Tibial nerve (tissue), 4 donors: ENCODE results near the gene SNPH. TPM values are rescaled to one million over a fixed set of nuclear protein-coding genes. Genes with fewer than 3 reads are reported as not detected.

ENCODE experiments used
- DNase-seq, 2 donors: peaks; one replicate each; pipeline ENCODE4 v3.0.0-alpha.2; 2019; ENCODE audit warnings: low spot score in 2 of 2
- H3K27ac ChIP-seq, 4 donors: fragments of 200-600 bp; sonication (generic) in 3 of 4; one replicate each; pipeline ENCODE4 v1.5.1; 2017 to 2019; ENCODE audit warnings: mild to moderate bottlenecking in 1 of 4
- H3K27me3 ChIP-seq, 2 donors: fragments of 200-600 bp; sonication (generic) in 1 of 2; one replicate each; pipeline versions ENCODE4 v1.5.1 to v1.6.0; 2017 to 2019
- H3K36me3 ChIP-seq, 3 donors: fragments of 200-600 bp; sonication (generic); one replicate each; pipeline ENCODE4 v1.5.1; 2018 to 2019
- H3K4me1 ChIP-seq, 4 donors: fragments of 200-600 bp; sonication (generic) in 3 of 4; one replicate each; pipeline ENCODE4 v1.5.1; 2017 to 2019
- H3K4me3 ChIP-seq, 4 donors: fragments of 200-600 bp; sonication (generic) in 3 of 4; one replicate each; pipeline ENCODE4 v1.5.1; 2017 to 2019; ENCODE audit warnings: mild to moderate bottlenecking in 1 of 4, moderate library complexity in 1 of 4
- H3K9me3 ChIP-seq, 4 donors: fragments of 200-600 bp; sonication (generic) in 3 of 4; one replicate each; pipeline ENCODE4 v1.5.1; 2017 to 2019
- EP300 ChIP-seq, 2 donors: sonication (generic); formaldehyde crosslinking; IDR thresholded peaks; one replicate each; pipeline ENCODE4 v1.6.1; 2017; ENCODE audit warnings: antibody characterized with exemption in 2 of 2, mild to moderate bottlenecking in 1 of 2
- POLR2A ChIP-seq, 2 donors: fragments of 450-650 bp; IDR thresholded peaks; one replicate each; pipeline ENCODE4 v1.6.1; 2017; ENCODE audit warnings: antibody characterized with exemption in 2 of 2, mild to moderate bottlenecking in 2 of 2, moderate library complexity in 2 of 2
- WGBS, 2 donors: methylation state at CpG; one replicate each; pipeline ENCODE4 v1.1.5; 2018; 5-methylcytosine and 5-hydroxymethylcytosine counted together
- total RNA-seq, 4 donors: library from RNA; depleted of rRNA; stranded (reverse); fragments of >200 nt; gene quantifications; one replicate each; pipeline ENCODE4 v1.1.0, GENCODE V29; 2016
- TF ChIP-seq, protein P1 (sequence below), 5 experiments: fragments of 200-600 bp in 3 of 5; fragments of 450-650 bp in 2 of 5; sonication (generic) in 3 of 5; IDR thresholded peaks; one replicate each; pipeline ENCODE4 v1.5.1; 2016 to 2019; ENCODE audit warnings: antibody characterized with exemption in 5 of 5, mild to moderate bottlenecking in 3 of 5, moderate library complexity in 2 of 5

The SNPH gene
- total RNA-seq, 4 donors from 2014 or later, result 4.5 to 7.4 (median 6.9) TPM

DNA sequence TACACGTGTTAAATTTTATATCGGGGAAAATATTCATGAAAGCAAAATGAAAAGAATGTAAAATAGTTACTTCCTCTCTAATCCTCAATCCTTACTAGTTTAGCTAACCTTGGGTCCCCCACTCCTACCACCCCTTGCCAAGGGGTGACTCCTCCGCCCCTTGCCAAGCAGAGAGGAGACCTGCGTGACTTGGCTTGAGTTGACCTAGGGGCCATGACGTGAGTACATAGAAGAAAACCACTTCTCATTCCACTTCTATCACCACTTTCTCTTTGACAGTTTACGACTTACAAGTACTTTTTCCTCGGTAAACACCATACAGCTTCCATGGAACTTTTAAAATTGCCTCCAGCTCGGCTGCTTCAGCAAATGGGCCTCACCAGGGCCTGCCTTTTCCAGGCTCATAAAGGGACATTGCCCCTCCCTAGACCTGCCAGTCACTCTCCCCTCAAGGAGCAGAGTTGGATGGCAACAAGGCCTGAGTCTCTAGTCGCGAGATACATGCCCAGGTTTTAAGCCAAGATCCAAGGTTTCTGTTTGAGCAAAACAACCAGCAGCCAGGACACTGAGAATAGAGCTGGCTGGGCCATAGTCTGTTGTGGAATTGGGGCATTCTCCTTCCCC lies 32.9 kb downstream of the SNPH start:
- H3K9me3 ChIP-seq, result no peaks in the 10 kb centered on the region
- H3K27ac ChIP-seq, result no peak overlapping the region
- TF ChIP-seq POLR2A (IDR thresholded peaks at IDR 0.05) (no peak), EP300 (IDR thresholded peaks at IDR 0.05) (no peak)
- TF ChIP-seq, protein P1, sequence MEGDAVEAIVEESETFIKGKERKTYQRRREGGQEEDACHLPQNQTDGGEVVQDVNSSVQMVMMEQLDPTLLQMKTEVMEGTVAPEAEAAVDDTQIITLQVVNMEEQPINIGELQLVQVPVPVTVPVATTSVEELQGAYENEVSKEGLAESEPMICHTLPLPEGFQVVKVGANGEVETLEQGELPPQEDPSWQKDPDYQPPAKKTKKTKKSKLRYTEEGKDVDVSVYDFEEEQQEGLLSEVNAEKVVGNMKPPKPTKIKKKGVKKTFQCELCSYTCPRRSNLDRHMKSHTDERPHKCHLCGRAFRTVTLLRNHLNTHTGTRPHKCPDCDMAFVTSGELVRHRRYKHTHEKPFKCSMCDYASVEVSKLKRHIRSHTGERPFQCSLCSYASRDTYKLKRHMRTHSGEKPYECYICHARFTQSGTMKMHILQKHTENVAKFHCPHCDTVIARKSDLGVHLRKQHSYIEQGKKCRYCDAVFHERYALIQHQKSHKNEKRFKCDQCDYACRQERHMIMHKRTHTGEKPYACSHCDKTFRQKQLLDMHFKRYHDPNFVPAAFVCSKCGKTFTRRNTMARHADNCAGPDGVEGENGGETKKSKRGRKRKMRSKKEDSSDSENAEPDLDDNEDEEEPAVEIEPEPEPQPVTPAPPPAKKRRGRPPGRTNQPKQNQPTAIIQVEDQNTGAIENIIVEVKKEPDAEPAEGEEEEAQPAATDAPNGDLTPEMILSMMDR (IDR thresholded peaks at IDR 0.05), result no peak
- H3K36me3 ChIP-seq, result peaks cover 0 to 4% (median 0%) of the 10 kb centered on the region in 3 donors
- DNase-seq, result no peak
- no peak overlapping the region for H3K4me3 ChIP-seq
- no peaks in the 10 kb centered on the region for H3K4me1 ChIP-seq
- no peaks in the 10 kb centered on the region for H3K27me3 ChIP-seq
- WGBS, 2 donors, result 80 to 81% methylated on average over 10 of the region's 10 CpGs

DNA sequence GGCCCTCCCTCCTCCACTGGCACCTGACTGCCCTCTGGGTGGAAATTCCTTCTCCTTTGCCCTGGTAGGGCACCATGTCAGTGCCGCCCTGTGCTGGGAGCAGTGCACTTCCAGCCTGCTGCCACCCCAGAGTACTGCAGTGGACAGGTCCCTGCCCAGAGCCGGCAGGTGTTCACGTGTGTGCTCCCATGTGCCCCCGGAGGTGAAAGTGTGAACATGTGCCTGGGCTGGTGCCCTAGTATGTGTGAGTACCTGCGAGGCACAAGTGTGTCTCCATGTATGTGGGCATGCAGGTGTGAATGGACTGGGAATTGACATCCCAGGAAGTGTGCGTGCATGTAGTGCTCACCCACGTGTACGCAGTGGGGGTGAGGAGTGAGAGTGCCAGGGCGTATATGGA lies 33.4 kb downstream of the SNPH start:
- no peak for DNase-seq
- TF ChIP-seq, protein P1 (IDR thresholded peaks at IDR 0.05), result no peak
- TF ChIP-seq EP300 (IDR thresholded peaks at IDR 0.05) (no peak), POLR2A (IDR thresholded peaks at IDR 0.05) (no peak)
- Histone ChIP-seq H3K36me3 (peaks cover 0 to 4% (median 0%) of the 10 kb centered on the region in 3 donors), H3K4me1 (no peaks in the 10 kb centered on the region), H3K4me3 (no peak overlapping the region), H3K9me3 (no peaks in the 10 kb centered on the region), H3K27me3 (no peaks in the 10 kb centered on the region), H3K27ac (no peak overlapping the region)
- WGBS, 2 donors, result 91 to 92% methylated on average over 6 of the region's 9 CpGs

DNA sequence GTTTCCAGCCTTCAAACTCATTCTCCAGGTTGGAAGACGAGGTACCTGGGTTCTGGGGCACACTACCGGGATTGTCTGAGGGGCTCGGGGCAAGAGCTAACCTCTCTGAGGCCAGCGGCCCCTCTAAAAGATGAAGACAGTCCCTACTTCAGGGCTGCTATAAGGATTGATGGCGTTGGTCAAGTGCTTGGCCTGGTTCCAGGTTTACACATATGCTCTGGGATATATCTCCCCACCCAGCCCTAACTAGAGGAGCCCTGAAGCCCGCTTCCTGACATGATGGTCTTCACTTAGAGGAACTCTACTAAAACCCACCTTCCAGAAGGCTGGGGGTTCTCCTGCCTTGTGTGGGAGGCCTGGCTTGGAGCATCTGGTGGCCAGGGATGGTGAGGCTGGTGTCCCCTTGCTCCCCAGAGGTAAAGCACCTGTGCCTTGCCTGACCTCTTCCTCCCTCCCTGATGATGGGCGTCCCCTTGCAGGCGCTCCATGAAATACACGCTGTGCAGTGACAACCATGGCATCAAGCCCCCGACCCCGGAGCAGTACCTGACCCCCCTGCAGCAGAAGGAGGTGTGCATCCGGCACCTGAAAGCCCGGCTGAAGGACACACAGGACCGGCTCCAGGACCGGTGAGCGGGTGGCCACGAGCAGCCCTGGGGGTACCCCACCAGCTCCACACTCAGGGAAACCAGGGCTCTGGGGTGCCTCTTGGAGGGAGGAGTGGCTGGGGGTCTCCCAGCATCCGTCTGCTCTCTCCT lies 34.2 kb downstream of the SNPH start:
- no peaks in the 10 kb centered on the region for H3K9me3 ChIP-seq
- H3K27me3 ChIP-seq, result no peaks in the 10 kb centered on the region
- no peak overlapping the region for H3K4me3 ChIP-seq
- H3K4me1 ChIP-seq, result no peaks in the 10 kb centered on the region
- no peak for TF ChIP-seq EP300 (IDR thresholded peaks at IDR 0.05)
- TF ChIP-seq, protein P1 (IDR thresholded peaks at IDR 0.05), result no peak
- DNase-seq, result no peak
- H3K27ac ChIP-seq, result no peak overlapping the region
- WGBS, 2 donors, result 90 to 92% methylated on average over 12 to 17 of the region's 18 CpGs
- peaks cover 0 to 11% (median 0%) of the 10 kb centered on the region in 3 donors for H3K36me3 ChIP-seq

DNA sequence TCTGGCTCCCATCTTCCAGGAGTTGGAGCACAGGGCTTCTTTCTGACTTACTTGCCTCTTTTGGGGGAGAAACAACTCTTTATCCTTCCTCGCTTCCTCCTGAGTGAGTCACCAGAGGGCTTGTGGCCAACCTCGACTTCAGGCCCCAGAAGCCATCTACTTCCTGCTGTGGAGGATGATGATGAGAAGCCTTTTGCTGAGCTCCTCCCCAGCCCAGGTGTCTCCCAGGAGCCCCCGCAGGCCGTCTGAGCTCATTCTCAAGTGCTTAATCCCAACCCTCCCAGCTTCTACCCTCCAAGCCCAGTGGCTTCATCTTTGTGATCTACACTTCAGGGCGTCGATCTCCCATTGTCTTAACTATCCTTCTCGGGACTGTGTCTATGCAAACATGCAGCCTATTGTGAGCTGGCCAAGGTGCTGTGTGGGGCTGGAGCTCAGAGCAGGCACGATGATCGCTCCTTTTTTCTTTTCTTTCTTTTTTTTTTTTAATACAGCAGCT lies 35.0 kb downstream of the SNPH start:
- no peak overlapping the region for H3K4me3 ChIP-seq
- H3K27ac ChIP-seq, result no peak overlapping the region
- H3K9me3 ChIP-seq, result no peaks in the 10 kb centered on the region
- H3K4me1 ChIP-seq, result no peaks in the 10 kb centered on the region
- DNase-seq, result no peak
- no peaks in the 10 kb centered on the region for H3K27me3 ChIP-seq
- WGBS, 2 donors, result 63 to 71% methylated on average over 9 of the region's 9 CpGs
- TF ChIP-seq POLR2A (IDR thresholded peaks at IDR 0.05) (no peak), EP300 (IDR thresholded peaks at IDR 0.05) (no peak)
- TF ChIP-seq, protein P1 (IDR thresholded peaks at IDR 0.05), result no peak
- H3K36me3 ChIP-seq, result peaks cover 0 to 16% (median 0%) of the 10 kb centered on the region in 3 donors
